HepG2 (cell line): ENCODE data around the gene SLC7A4. TPM values are rescaled to one million over a fixed set of nuclear protein-coding genes. Genes with fewer than 3 reads are reported as not detected.
A peak's percentile ranks its signal among the peaks of the same experiment; 100 is the strongest.

Experiments used
- ARID2 ChIP-seq: sonication (generic); formaldehyde crosslinking; IDR thresholded peaks from 2 replicates; pipeline ENCODE4 v1.8.1; 2022; ENCODE audit warnings: mild to moderate bottlenecking, missing genetic modification reagents, borderline replicate concordance
- CENPT ChIP-seq: sonication (generic); formaldehyde crosslinking; IDR thresholded peaks from 2 replicates; pipeline ENCODE4 v1.8.0; 2022; ENCODE audit warnings: low read depth, mild to moderate bottlenecking, moderate library complexity, missing genetic modification reagents
- EED ChIP-seq: sonication (generic); formaldehyde crosslinking; IDR thresholded peaks from 2 replicates; pipeline ENCODE4 v1.5.0; 2020; ENCODE audit warnings: mild to moderate bottlenecking, missing genetic modification reagents
- ISL2 ChIP-seq: sonication (generic); formaldehyde crosslinking; IDR thresholded peaks from 2 replicates; pipeline ENCODE4 v1.5.0; 2020; ENCODE audit warnings: missing genetic modification reagents
- NFKBIZ ChIP-seq: IDR thresholded peaks from 2 replicates; pipeline ENCODE4 v1.6.1; 2018; ENCODE audit warnings: missing genetic modification reagents, missing compliant biosample characterization
- U2AF2 ChIP-seq: fragments of 200-400 bp; formaldehyde crosslinking; IDR thresholded peaks from 2 replicates; pipeline ENCODE4 v1.6.1; 2017; ENCODE audit warnings: low read depth, mild to moderate bottlenecking, low read length
- ZC3H4 ChIP-seq: sonication (generic); formaldehyde crosslinking; IDR thresholded peaks from 2 replicates; pipeline ENCODE4 v1.4.0; 2020; ENCODE audit warnings: missing genetic modification reagents, borderline replicate concordance
- ZNF124 ChIP-seq: sonication (generic); formaldehyde crosslinking; IDR thresholded peaks from 2 replicates; pipeline ENCODE4 v1.4.0; 2020; ENCODE audit warnings: missing genetic modification reagents
- ZNF282 ChIP-seq: fragments of 450-650 bp; IDR thresholded peaks from 2 replicates; pipeline ENCODE4 v1.6.1; 2018; ENCODE audit not compliant: partially characterized antibody
- ZNF326 ChIP-seq: sonication (generic); formaldehyde crosslinking; IDR thresholded peaks from 2 replicates; pipeline ENCODE4 v1.4.0; 2020; ENCODE audit warnings: missing genetic modification reagents, borderline replicate concordance
- ZNF333 ChIP-seq: sonication (generic); formaldehyde crosslinking; IDR thresholded peaks from 2 replicates; pipeline ENCODE4 v1.4.0; 2020; ENCODE audit warnings: mild to moderate bottlenecking, missing genetic modification reagents, borderline replicate concordance
- ZNF496 ChIP-seq: sonication (generic); formaldehyde crosslinking; IDR thresholded peaks from 2 replicates; pipeline ENCODE4 v1.8.1; 2023; ENCODE audit warnings: mild to moderate bottlenecking, moderate library complexity, missing genetic modification reagents; ENCODE audit not compliant: insufficient replicate concordance
- ZNF557 ChIP-seq: sonication (generic); formaldehyde crosslinking; IDR thresholded peaks from 2 replicates; pipeline ENCODE4 v1.4.0; 2020; ENCODE audit warnings: missing genetic modification reagents
- ZNF781 ChIP-seq: sonication (generic); formaldehyde crosslinking; IDR thresholded peaks from 2 replicates; pipeline ENCODE4 v1.5.1; 2020; ENCODE audit warnings: borderline replicate concordance, mild to moderate bottlenecking, missing genetic modification reagents; ENCODE audit errors: not compliant biosample characterization
- ZNF891 ChIP-seq: sonication (generic); formaldehyde crosslinking; IDR thresholded peaks from 2 replicates; pipeline ENCODE4 v1.5.0; 2020; ENCODE audit warnings: mild to moderate bottlenecking, missing genetic modification reagents
- polyA plus RNA-seq, 8 experiments: library from polyadenylated mRNA; depleted of rRNA in 3 of 8; stranded (reverse) in 7 of 8; unstranded in 1 of 8; fragments of >200 nt; fragmentation: Illumina TruSeq in 4 of 8; extraction: Trizol in 4 of 8; gene quantifications; 2 replicates each; pipeline versions ENCODE4 v1.2.1 to v1.2.3, GENCODE V29; 2011 to 2016; ENCODE audit warnings: low read depth in 4 of 8, missing spikeins in 1 of 8, mixed read lengths in 1 of 8; ENCODE audit not compliant: insufficient read depth in 1 of 8
- total RNA-seq, 5 experiments: library from RNA; depleted of rRNA; stranded (reverse); fragments of >200 nt; fragmentation: Illumina TruSeq; extraction: Trizol; gene quantifications; 2 replicates each; pipeline ENCODE4 v1.2.3, GENCODE V29; 2016; ENCODE audit warnings: low read depth in 1 of 5
- TF ChIP-seq, protein P1 (sequence below): sonication (generic); formaldehyde crosslinking; IDR thresholded peaks from 2 replicates; pipeline ENCODE4 v1.4.0; 2020; ENCODE audit warnings: mild to moderate bottlenecking, missing genetic modification reagents
- TF ChIP-seq, protein P2 (sequence below): sonication (generic); formaldehyde crosslinking; IDR thresholded peaks from 2 replicates; pipeline ENCODE4 v1.5.1; 2020; ENCODE audit warnings: mild to moderate bottlenecking, missing genetic modification reagents, borderline replicate concordance
- TF ChIP-seq, protein P3 (sequence below): sonication (generic); formaldehyde crosslinking; conservative IDR thresholded peaks from 2 replicates; pipeline ENCODE4 v1.8.0; 2022; ENCODE audit warnings: mild to moderate bottlenecking, moderate library complexity, missing genetic modification reagents
- TF ChIP-seq, protein P4 (sequence below): sonication (generic); formaldehyde crosslinking; IDR thresholded peaks from 2 replicates; pipeline ENCODE4 v1.4.0; 2020; ENCODE audit warnings: missing genetic modification reagents

Gene SLC7A4
- total and polyA plus RNA-seq, 2 of the 13 experiments (the other 11 are each of a cell fraction or from before 2014, with no cell fraction given): not detected

DNA sequence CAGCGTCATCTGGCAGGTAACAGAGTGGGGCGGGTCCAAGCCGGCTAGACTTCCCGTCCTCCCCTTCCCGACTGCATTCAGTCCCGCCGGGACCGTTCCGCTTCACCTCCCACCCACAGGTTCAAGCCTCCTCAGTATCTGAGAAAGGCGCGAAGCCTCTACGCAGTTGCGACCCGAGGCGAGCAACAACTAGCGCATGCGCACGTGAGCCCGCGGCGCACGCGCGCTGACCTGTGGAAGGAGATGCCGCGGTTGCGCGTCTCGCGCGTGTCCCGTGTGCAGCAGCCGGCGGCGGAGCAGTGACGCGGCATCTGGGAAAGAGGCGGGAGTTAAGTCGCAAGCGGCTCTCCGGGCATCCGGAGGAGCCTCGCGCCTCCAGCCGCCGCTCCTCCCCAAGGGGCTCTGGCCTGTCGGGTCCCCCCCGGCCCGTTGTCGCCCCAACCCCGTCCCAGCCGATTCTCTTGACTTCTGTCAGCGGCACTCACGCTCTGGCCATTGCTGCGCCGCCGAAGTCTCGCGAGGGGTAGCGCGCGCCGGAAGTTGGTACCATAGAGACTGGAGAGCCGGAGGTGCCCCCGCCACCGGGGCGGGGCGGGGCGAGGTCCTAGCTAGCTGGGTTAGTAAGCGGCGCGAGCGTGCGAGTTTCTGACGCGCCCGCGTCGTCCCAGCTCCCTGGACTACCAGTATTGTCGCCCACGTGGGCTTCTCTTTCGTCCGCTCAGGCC, 30.6 kb downstream of the SLC7A4 start, which contains the start of gene THAP7 (continued):
- TF ChIP-seq U2AF2 (no peak), ARID2 (CRISPR knock-in tag) (no peak), ZNF496 (CRISPR knock-in tag) (no peak), NFKBIZ (CRISPR knock-in tag) (0 out of 2 replicates have a peak, but pooled peaks have one; percentile 26), ZNF891 (CRISPR knock-in tag) (peak; percentile 77), ZNF557 (CRISPR knock-in tag) (no peak), ZNF781 (CRISPR knock-in tag) (peak; percentile 94), EED (no peak), ISL2 (peak; percentile 48), ZC3H4 (CRISPR knock-in tag) (0 out of 2 replicates have a peak, but pooled peaks have one; percentile 15), ZNF282 (no peak), ZNF124 (no peak), ZNF333 (peak; percentile 96), CENPT (peak; percentile 33; the same call in 1 of the 2 replicates), ZNF326 (CRISPR knock-in tag) (no peak)
- TF ChIP-seq, protein P1, sequence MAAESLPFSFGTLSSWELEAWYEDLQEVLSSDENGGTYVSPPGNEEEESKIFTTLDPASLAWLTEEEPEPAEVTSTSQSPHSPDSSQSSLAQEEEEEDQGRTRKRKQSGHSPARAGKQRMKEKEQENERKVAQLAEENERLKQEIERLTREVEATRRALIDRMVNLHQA (CRISPR knock-in tag): no peak
- TF ChIP-seq, protein P2, sequence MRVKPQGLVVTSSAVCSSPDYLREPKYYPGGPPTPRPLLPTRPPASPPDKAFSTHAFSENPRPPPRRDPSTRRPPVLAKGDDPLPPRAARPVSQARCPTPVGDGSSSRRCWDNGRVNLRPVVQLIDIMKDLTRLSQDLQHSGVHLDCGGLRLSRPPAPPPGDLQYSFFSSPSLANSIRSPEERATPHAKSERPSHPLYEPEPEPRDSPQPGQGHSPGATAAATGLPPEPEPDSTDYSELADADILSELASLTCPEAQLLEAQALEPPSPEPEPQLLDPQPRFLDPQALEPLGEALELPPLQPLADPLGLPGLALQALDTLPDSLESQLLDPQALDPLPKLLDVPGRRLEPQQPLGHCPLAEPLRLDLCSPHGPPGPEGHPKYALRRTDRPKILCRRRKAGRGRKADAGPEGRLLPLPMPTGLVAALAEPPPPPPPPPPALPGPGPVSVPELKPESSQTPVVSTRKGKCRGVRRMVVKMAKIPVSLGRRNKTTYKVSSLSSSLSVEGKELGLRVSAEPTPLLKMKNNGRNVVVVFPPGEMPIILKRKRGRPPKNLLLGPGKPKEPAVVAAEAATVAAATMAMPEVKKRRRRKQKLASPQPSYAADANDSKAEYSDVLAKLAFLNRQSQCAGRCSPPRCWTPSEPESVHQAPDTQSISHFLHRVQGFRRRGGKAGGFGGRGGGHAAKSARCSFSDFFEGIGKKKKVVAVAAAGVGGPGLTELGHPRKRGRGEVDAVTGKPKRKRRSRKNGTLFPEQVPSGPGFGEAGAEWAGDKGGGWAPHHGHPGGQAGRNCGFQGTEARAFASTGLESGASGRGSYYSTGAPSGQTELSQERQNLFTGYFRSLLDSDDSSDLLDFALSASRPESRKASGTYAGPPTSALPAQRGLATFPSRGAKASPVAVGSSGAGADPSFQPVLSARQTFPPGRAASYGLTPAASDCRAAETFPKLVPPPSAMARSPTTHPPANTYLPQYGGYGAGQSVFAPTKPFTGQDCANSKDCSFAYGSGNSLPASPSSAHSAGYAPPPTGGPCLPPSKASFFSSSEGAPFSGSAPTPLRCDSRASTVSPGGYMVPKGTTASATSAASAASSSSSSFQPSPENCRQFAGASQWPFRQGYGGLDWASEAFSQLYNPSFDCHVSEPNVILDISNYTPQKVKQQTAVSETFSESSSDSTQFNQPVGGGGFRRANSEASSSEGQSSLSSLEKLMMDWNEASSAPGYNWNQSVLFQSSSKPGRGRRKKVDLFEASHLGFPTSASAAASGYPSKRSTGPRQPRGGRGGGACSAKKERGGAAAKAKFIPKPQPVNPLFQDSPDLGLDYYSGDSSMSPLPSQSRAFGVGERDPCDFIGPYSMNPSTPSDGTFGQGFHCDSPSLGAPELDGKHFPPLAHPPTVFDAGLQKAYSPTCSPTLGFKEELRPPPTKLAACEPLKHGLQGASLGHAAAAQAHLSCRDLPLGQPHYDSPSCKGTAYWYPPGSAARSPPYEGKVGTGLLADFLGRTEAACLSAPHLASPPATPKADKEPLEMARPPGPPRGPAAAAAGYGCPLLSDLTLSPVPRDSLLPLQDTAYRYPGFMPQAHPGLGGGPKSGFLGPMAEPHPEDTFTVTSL (CRISPR knock-in tag): 0 out of 2 replicates have a peak, but pooled peaks have one; percentile 40
- TF ChIP-seq, protein P3, sequence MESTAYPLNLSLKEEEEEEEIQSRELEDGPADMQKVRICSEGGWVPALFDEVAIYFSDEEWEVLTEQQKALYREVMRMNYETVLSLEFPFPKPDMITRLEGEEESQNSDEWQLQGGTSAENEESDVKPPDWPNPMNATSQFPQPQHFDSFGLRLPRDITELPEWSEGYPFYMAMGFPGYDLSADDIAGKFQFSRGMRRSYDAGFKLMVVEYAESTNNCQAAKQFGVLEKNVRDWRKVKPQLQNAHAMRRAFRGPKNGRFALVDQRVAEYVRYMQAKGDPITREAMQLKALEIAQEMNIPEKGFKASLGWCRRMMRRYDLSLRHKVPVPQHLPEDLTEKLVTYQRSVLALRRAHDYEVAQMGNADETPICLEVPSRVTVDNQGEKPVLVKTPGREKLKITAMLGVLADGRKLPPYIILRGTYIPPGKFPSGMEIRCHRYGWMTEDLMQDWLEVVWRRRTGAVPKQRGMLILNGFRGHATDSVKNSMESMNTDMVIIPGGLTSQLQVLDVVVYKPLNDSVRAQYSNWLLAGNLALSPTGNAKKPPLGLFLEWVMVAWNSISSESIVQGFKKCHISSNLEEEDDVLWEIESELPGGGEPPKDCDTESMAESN (CRISPR knock-in tag): peak; percentile 41
- TF ChIP-seq, protein P4, sequence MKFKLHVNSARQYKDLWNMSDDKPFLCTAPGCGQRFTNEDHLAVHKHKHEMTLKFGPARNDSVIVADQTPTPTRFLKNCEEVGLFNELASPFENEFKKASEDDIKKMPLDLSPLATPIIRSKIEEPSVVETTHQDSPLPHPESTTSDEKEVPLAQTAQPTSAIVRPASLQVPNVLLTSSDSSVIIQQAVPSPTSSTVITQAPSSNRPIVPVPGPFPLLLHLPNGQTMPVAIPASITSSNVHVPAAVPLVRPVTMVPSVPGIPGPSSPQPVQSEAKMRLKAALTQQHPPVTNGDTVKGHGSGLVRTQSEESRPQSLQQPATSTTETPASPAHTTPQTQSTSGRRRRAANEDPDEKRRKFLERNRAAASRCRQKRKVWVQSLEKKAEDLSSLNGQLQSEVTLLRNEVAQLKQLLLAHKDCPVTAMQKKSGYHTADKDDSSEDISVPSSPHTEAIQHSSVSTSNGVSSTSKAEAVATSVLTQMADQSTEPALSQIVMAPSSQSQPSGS (CRISPR knock-in tag): peak; percentile 44; the same call in 1 of the 2 replicates
